Choroid plexus epithelial cell (primary cell): Measurements from ENCODE around the gene KANSL1L.

Experiments used
- DNase-seq: peaks from one replicate; pipeline ENCODE4 v3.0.0-alpha.2; 2010; ENCODE audit warnings: low read depth
- H3K4me3 ChIP-seq: 2 replicates; pipeline ENCODE4 v1.5.1; 2011; ENCODE audit warnings: low read depth, mild to moderate bottlenecking, control low read depth, low read length, moderate library complexity
- CTCF ChIP-seq: conservative IDR thresholded peaks from 2 replicates; pipeline ENCODE4 v1.5.1; 2011; ENCODE audit warnings: low read depth, mild to moderate bottlenecking, control low read depth, inconsistent platforms, low read length, moderate library complexity

KANSL1L gene

GRCh38 chr2:210128961-210129360 lies 42.2 kb downstream of the KANSL1L start:
- DNase-seq: peak; percentile 17
- no peak for TF ChIP-seq CTCF

GRCh38 chr2:210113614-210114235 lies 57.5 kb downstream of the KANSL1L start:
- no peak for TF ChIP-seq CTCF
- no peak for DNase-seq
- H3K4me3 ChIP-seq: no peak overlapping the region

More at GRCh38 chr2:210128961-210129360, 42.2 kb downstream of the KANSL1L start:
- no peak overlapping the region for H3K4me3 ChIP-seq

- no peak for TF ChIP-seq CTCF
- no peak overlapping the region for H3K4me3 ChIP-seq
- no peak for DNase-seq
Measured at GRCh38 chr2:210112871-210113270, 58.3 kb downstream of the KANSL1L start.

- no peak for DNase-seq
- H3K4me3 ChIP-seq: no peak overlapping the region
- TF ChIP-seq CTCF: no peak
Measured at GRCh38 chr2:210099940-210100339, 71.3 kb downstream of the KANSL1L start.

- no peak for DNase-seq
- no peak for TF ChIP-seq CTCF
- no peak overlapping the region for H3K4me3 ChIP-seq
Measured at GRCh38 chr2:210094787-210095186, 76.4 kb downstream of the KANSL1L start.

GRCh38 chr2:210092791-210093190 lies 78.4 kb downstream of the KANSL1L start:
- H3K4me3 ChIP-seq: no peak overlapping the region
- no peak for DNase-seq
- TF ChIP-seq CTCF: no peak

GRCh38 chr2:210086930-210087329 lies 84.3 kb downstream of the KANSL1L start:
- no peak for DNase-seq
- H3K4me3 ChIP-seq: no peak overlapping the region
- TF ChIP-seq CTCF: no peak
